CD1c-positive myeloid dendritic cell (primary cell): ENCODE measurements around the gene FLNC.

Source experiments
- DNase-seq: peaks from one replicate; pipeline ENCODE4 v3.0.0-alpha.2; 2016; ENCODE audit errors: extremely low spot score

The FLNC gene

DNA sequence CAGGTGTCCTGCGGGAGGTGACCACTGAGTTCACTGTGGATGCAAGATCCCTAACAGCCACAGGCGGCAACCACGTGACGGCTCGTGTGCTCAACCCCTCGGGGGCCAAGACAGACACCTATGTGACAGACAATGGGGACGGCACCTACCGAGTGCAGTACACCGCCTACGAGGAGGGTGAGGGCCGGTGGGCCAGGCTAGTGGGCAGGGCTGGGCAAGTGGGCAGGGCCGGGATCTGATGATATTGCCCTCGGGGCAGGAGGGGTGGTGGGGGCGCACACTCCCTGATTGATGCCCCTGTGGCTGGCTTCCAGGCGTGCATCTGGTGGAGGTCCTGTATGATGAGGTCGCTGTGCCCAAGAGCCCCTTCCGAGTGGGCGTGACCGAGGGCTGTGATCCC lies 15.8 kb downstream of the FLNC start:
- no peak for DNase-seq

GRCh38 chr7:128846781-128847444 lies 16.7 kb downstream of the FLNC start:
- DNase-seq, result no peak

GRCh38 chr7:128847721-128848211 lies 17.6 kb downstream of the FLNC start:
- no peak for DNase-seq

DNA sequence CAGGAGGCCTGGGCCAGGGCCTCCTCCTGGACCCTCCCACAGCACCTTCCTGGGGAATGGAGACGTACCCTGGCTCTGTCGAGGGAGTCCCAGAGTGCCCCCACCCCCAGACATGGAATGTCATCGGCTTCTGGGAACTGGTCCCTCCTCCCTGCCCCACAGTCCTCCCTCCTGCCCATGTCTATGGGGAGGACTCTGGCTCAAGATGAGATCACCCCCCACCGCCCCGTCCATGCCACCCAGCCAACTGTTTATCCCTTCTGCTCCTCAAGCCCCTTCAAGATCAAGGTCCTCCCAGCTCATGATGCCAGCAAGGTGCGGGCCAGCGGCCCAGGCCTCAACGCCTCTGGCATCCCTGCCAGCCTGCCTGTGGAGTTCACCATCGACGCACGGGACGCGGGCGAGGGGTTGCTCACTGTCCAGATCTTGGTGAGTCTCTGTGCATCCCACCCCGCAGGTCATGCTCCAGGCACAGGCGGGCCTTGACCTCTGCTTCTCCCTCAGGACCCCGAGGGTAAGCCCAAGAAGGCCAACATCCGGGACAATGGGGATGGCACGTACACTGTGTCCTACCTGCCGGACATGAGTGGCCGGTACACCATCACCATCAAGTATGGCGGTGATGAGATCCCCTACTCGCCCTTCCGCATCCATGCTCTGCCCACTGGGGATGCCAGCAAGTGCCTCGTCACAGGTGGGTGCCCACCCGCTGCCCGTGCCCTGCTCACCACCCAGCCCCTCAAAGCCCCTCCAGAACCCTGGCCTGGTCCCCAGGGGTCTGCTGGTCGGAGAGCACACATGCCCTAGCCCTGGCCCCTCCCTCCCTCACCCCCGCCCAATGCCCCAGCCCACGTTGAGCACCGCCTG lies 18.3 kb downstream of the FLNC start:
- DNase-seq, result no peak

- no peak for DNase-seq
Observed at GRCh38 chr7:128849156-128849515, 18.9 kb downstream of the FLNC start.

- no peak for DNase-seq
Observed at GRCh38 chr7:128849804-128850490, 19.7 kb downstream of the FLNC start.

GRCh38 chr7:128852537-128853254 lies 22.5 kb downstream of the FLNC start:
- no peak for DNase-seq

DNA sequence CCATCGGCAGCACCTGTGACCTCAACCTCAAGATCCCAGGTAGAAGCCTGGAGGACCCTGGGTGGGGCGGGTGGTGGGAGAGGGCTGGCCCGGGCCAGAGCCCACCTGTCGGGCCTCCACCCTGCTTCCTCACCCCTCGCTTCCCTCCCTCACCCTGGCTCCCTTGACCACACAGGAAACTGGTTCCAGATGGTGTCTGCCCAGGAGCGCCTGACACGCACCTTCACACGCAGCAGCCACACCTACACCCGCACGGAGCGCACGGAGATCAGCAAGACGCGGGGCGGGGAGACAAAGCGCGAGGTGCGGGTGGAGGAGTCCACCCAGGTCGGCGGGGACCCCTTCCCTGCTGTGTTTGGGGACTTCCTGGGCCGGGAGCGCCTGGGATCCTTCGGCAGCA lies 23.6 kb downstream of the FLNC start:
- no peak for DNase-seq

- no peak for DNase-seq
Observed at GRCh38 chr7:128854396-128854795, 24.2 kb downstream of the FLNC start.

GRCh38 chr7:128855559-128855958 lies 25.4 kb downstream of the FLNC start:
- no peak for DNase-seq

DNA sequence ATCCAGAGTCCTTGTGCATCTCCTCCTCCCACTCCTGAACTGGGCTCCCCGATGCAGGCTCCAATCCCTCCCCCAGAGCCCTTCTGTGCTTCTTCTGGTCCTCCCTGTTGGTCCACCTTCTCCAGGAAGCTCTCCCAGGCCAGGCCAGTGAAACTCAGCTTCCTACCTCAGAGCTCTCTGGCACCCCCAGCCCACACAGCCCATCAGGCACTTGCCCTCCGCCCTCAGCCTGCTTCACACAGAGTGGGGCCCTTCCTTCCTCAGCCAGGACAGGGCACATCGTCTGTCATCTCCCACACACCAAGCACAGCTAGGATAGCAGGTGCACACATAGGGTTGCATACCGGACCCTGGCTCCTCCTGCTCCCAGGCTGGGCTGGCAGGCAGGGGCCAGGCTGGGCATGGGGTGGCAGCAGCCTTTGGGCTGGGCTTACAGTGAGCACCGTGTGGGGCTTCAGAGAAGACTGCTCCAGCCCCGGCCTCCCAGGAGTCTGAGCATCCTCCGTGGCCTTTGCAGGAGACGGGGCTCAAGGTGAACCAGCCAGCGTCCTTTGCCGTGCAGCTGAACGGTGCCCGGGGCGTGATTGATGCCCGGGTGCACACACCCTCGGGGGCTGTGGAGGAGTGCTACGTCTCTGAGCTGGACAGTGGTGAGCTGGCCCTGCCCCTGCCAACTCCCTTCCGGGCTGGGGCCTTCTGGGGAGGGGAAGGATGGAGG lies 26.0 kb downstream of the FLNC start:
- DNase-seq, result no peak

- no peak for DNase-seq
Observed at GRCh38 chr7:128858380-128859231, 28.4 kb downstream of the FLNC start.

DNA sequence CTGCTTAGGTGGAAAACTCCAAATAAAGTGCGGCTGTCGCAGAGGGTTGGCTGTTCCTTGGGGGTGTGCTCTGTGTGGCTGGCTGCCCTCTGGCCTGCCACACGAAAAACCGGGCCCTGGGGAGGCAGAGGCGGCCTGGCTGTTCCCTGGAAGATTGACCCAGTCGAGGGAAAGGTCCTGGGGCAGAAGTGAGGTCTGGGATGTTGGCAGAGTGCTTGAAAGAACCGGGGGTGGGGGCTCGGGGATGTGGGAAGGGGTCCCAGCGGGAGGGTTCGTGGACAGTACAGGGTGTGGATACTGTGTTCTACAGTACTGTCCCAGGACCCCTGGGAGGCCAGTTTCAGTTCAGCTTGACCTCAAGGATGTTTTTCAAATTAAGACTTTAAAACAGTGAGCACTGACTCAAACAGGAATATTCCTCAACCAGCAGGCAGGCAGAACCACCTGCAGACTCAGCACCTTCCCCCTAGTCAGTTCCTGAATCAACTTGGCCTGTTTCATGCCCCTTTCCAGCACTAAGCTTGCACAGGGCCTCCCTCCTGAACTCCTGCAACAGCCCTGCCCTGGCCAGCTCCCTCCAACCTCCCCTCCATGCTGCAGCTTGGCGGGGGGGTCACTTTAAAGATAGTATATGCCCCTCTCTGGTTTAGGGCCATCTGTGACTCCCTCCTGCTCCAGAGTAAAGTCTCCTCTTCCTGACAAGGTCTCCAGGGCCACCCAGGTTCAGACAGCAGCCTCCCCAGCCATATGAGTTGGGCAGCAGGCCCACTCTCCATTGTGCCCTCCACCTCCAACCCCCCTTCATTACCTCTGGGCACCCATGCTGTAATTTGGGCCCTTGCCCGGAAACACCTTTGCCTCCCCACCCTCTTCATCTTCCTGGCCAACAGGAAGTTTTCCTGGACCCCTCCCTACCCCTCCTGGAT lies 29.3 kb downstream of the FLNC start:
- DNase-seq, result no peak

DNA sequence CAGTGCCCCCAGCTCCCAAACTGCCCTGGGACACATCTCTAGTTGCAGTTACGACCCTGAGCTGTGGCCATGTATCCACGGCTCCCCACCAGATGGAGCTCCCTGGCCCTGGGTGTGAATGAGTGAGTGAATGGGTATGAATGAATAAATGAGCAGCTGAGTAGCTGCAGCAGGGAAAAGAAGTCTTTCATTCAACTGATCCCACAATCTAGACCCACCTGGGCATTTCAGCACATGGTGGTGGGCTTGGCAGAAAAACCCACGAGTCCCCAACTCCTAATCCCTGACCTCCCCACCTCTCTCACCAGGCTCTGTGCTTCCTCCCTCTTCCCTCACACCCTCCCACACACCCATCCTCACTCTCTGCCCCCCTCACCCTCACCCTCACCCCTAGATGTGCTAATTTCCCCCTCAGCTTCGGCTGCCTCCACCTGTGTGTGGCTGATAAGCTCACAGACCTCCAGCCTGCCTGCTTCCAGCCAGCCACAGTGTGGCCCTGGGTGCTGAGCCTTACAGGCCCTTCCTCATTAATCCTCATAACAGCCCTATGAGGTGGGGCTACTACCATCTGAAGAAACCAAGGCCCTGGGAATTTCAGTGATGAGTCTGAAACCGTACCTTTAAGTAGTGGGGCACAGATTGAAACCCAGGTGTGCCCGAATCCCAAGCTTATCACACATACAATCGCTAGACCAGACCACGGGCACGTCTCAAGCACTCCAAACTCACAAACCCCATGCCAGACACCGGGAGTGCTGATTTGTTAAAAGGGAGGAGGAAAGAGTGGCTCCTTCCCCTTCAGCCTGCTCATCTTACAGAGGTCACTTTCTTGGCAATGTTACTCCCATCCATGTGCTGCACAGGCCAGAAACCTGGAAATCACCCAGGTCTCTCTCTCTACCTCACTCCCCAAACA lies 30.2 kb downstream of the FLNC start:
- DNase-seq, result no peak

DNA sequence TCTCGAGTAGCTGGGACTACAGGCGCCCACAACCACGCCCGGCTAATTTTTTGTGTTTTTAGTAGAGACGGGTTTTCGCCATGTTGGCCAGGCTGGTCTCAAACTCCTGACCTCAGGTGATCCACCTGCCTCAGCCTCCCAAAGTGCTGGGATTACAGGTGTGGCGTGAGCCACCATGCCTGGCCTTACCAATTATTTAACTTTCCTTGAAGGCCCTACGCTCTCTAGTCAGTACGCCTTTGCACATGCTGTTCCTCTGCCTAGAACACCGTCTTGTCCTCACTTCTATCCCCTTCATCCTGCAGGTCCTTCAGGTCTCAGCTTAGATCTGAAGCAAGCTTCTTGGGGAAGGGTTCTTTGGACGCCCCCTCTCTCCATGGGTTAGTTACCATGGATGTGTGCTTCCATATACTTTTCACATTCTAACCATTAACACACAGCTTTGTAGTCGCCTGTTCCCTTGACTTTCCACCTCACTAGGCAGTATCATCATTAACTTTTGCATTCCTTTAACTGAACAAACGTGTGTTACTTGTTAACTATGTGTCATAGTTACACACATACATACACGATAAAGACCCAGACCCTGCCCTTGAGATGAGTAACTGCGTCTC lies 31.9 kb downstream of the FLNC start:
- no peak for DNase-seq

- peak; percentile 98 for DNase-seq
Observed at GRCh38 chr7:128862571-128863432, 32.6 kb downstream of the FLNC start, which contains the start of gene ATP6V1F. Gene ATP6V1F (plus strand): TSS chr7:128862856. CDS start chr7:128862905, 49 bp downstream.
